ENCODE results near the gene CPOX. TPM values are rescaled to one million over a fixed set of nuclear protein-coding genes. Genes with fewer than 3 reads are reported as not detected.

CPOX gene
- total and polyA plus RNA-seq, 2 of the 8 experiments (the other 6 are each of a cell fraction or from before 2014, with no cell fraction given): 17.4 to 27.0 TPM

DNA sequence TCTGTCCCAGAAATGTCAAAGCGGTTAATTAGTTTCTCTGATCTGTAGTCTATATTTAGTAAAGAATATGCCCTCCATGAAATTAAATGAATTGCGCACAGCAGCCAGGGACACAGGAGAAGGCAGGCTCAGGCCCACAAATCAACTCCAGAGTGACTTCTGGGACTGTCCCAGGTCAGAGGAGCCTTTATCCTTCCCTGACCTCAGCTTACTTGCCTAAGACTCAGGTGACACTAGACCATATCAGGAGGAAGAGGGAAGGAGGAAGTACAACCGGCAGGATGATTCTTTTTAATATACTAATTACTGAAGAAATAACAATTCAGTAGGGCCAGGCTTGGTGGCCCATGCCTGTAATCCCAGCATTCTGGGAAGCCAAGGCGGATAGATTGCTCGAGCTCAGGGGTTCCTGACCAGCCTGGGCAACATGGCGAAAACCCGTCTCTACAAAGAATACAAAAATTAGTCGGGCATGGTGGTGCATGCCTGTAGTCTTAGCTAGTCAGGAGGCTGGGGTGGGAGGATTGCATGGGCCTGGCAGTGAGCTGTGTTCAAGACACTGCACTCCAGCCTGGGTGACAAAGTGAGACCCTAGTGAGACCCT, 63.5 kb downstream of the CPOX start (continued):
- TF ChIP-seq GABPA (IDR thresholded peaks at IDR 0.05; ENCODE audit: borderline replicate concordance, insufficient read depth, low read length): no peak
- TF ChIP-seq CTCF (IDR thresholded peaks at IDR 0.05; ENCODE audit: control extremely low read depth in 1 of 3, insufficient read depth in 1 of 3, low read depth in 1 of 3, low read length in 3 of 3): no peak
- TF ChIP-seq EP300 (IDR thresholded peaks at IDR 0.05; ENCODE audit: borderline replicate concordance in 1 of 2, low read depth in 2 of 2, low read length in 2 of 2): no peak
- no peak for TF ChIP-seq BCL11A (IDR thresholded peaks at IDR 0.05; ENCODE audit: low read depth in 2 of 2, low read length in 2 of 2)
- no peak for TF ChIP-seq SP1 (IDR thresholded peaks at IDR 0.05; ENCODE audit: low read depth, low read length)
- TF ChIP-seq RFX5 (IDR thresholded peaks at IDR 0.05; ENCODE audit: borderline replicate concordance, low read depth, low read length): no peak
- TF ChIP-seq ZNF274 (IDR thresholded peaks at IDR 0.05; ENCODE audit: borderline replicate concordance, extremely low read depth, low read length): no peak

Other genes starting within 250 kb of the CPOX start
- gene OR5K4, start 239.8 kb downstream of the CPOX start, total RNA-seq (2021; fragmentation: NEBNext Ultra II Directional; extraction: Animal tissue kit (Norgen Biotek cat#: 25700)): not detected in 2 replicates
- not detected in 2 replicates for gene OR5K4, start 239.8 kb downstream of the CPOX start, polyA plus RNA-seq (2011; rRNA removed)
- not detected in 2 replicates for gene OR5K3, start 202.9 kb downstream of the CPOX start, total RNA-seq (2021; fragmentation: NEBNext Ultra II Directional; extraction: Animal tissue kit (Norgen Biotek cat#: 25700))
- not detected in 2 replicates for gene OR5K3, start 202.9 kb downstream of the CPOX start, polyA plus RNA-seq (2011; rRNA removed)
- gene OR5K1, start 130.4 kb downstream of the CPOX start, total RNA-seq (2021; fragmentation: NEBNext Ultra II Directional; extraction: Animal tissue kit (Norgen Biotek cat#: 25700)): not detected in 2 replicates
- gene OR5K1, start 130.4 kb downstream of the CPOX start, polyA plus RNA-seq (2011; rRNA removed): not detected in 2 replicates
- not detected in 2 replicates for gene OR5K2, start 95.9 kb downstream of the CPOX start, total RNA-seq (2021; fragmentation: NEBNext Ultra II Directional; extraction: Animal tissue kit (Norgen Biotek cat#: 25700))
- not detected in 2 replicates for gene OR5K2, start 95.9 kb downstream of the CPOX start, polyA plus RNA-seq (2011; rRNA removed)
- gene CLDND1, start 70.7 kb downstream of the CPOX start, total RNA-seq (2021; fragmentation: NEBNext Ultra II Directional; extraction: Animal tissue kit (Norgen Biotek cat#: 25700)): 68.2 and 69.1 TPM in 2 replicates
- gene CLDND1, start 70.7 kb downstream of the CPOX start, polyA plus RNA-seq (2011; rRNA removed): 104 and 152 TPM in 2 replicates
- not detected in 2 replicates for gene GPR15, start 61.6 kb downstream of the CPOX start, total RNA-seq (2021; fragmentation: NEBNext Ultra II Directional; extraction: Animal tissue kit (Norgen Biotek cat#: 25700))
- gene GPR15, start 61.6 kb downstream of the CPOX start, polyA plus RNA-seq (2011; rRNA removed): not detected in 2 replicates
- gene ST3GAL6, start 169.7 kb upstream of the CPOX start, total RNA-seq (2021; fragmentation: NEBNext Ultra II Directional; extraction: Animal tissue kit (Norgen Biotek cat#: 25700)): 6.1 and 7.6 TPM in 2 replicates
- gene ST3GAL6, start 169.7 kb upstream of the CPOX start, polyA plus RNA-seq (2011; rRNA removed): 2.6 and 3.3 TPM in 2 replicates